ENCODE data around the gene PDF. TPM values are rescaled to one million over a fixed set of nuclear protein-coding genes. Genes with fewer than 3 reads are reported as not detected.
"Not testable (repeated sequence)": the region's sequence is repeated elsewhere in the genome, so short reads cannot be mapped to it uniquely, and the experiment has no call there.

PDF gene
- total RNA-seq, 1 donor from 2014 or later, result 15.3 TPM

DNA sequence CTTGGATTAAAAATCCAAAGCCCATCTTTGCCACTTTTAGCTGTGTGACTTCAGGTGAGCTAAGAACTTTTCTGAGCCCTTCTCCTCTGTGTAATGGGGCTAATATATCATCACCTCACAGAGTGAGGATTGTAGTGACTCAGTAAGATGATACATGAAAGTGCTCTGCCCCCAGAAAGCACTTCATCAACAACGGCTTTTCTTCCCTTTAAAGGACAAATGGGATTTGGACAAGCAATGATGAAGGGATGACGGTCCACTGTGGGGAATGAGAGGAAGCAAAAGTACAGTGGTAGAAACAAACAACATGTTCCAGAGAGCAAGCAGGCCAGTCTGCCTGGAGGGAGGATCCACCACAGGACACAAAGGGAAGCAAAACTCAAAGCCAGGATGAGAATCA is 35.5 kb upstream of the PDF start:
- ATAC-seq (ENCODE audit: low read depth) (no peak), DNase-seq (no peak)
- TF ChIP-seq, protein P1, sequence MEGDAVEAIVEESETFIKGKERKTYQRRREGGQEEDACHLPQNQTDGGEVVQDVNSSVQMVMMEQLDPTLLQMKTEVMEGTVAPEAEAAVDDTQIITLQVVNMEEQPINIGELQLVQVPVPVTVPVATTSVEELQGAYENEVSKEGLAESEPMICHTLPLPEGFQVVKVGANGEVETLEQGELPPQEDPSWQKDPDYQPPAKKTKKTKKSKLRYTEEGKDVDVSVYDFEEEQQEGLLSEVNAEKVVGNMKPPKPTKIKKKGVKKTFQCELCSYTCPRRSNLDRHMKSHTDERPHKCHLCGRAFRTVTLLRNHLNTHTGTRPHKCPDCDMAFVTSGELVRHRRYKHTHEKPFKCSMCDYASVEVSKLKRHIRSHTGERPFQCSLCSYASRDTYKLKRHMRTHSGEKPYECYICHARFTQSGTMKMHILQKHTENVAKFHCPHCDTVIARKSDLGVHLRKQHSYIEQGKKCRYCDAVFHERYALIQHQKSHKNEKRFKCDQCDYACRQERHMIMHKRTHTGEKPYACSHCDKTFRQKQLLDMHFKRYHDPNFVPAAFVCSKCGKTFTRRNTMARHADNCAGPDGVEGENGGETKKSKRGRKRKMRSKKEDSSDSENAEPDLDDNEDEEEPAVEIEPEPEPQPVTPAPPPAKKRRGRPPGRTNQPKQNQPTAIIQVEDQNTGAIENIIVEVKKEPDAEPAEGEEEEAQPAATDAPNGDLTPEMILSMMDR (IDR thresholded peaks at IDR 0.05), result no peak
- H3K4me3 Mint-ChIP-seq, result no peak overlapping the region
- intact Hi-C loops (cut with micrococcal nuclease), result no loop called here
- peaks cover 10% of the 10 kb centered on the region for H3K4me1 Mint-ChIP-seq
- peaks cover 89% of the 10 kb centered on the region for H3K36me3 Mint-ChIP-seq (ENCODE audit: low read depth)
- no peaks in the 10 kb centered on the region for H3K9me3 Mint-ChIP-seq
- H3K27ac Mint-ChIP-seq, result no peak overlapping the region
- POLR2A ChIA-PET, result no interaction called here
- CTCF ChIA-PET, result no interaction called here
- H3K27me3 Mint-ChIP-seq, result no peaks in the 10 kb centered on the region

GRCh38 chr16:69364088-69364487 is 33.7 kb upstream of the PDF start:
- intact Hi-C loops (cut with micrococcal nuclease), result no loop called here
- POLR2A ChIA-PET, result no interaction called here
- no peak overlapping the region for H3K4me3 Mint-ChIP-seq
- ATAC-seq (ENCODE audit: low read depth) (no peak), DNase-seq (no peak)
- no peak overlapping the region for H3K27ac Mint-ChIP-seq
- CTCF ChIA-PET, result no interaction called here
- H3K9me3 Mint-ChIP-seq, result no peaks in the 10 kb centered on the region
- TF ChIP-seq, protein P1 (IDR thresholded peaks at IDR 0.05), result no peak
- no peaks in the 10 kb centered on the region for H3K4me1 Mint-ChIP-seq
- peaks cover 84% of the 10 kb centered on the region for H3K36me3 Mint-ChIP-seq (ENCODE audit: low read depth)
- H3K27me3 Mint-ChIP-seq, result no peaks in the 10 kb centered on the region

- POLR2A ChIA-PET, result no interaction called here
- CTCF ChIA-PET, result no interaction called here
- ATAC-seq (ENCODE audit: low read depth) (no peak), DNase-seq (no peak)
- Mint-ChIP-seq H3K4me1 (no peaks in the 10 kb centered on the region), H3K9me3 (no peaks in the 10 kb centered on the region), H3K27me3 (no peaks in the 10 kb centered on the region), H3K4me3 (no peak overlapping the region), H3K36me3 (ENCODE audit: low read depth) (peaks cover 77% of the 10 kb centered on the region), H3K27ac (no peak overlapping the region)
- TF ChIP-seq, protein P1 (IDR thresholded peaks at IDR 0.05), result no peak
- intact Hi-C loops (cut with micrococcal nuclease), result no loop called here
These were observed 32.9 kb upstream of the PDF start for GRCh38 chr16:69363281-69363717.

GRCh38 chr16:69360070-69360469 is 29.7 kb upstream of the PDF start:
- CTCF ChIA-PET; H3K4me3 Mint-ChIP-seq; intact Hi-C loops (cut with micrococcal nuclease); POLR2A ChIA-PET; H3K4me1 Mint-ChIP-seq; H3K27ac Mint-ChIP-seq; H3K27me3 Mint-ChIP-seq; H3K9me3 Mint-ChIP-seq; DNase-seq; ATAC-seq (ENCODE audit: low read depth): not testable (repeated sequence)
- H3K36me3 Mint-ChIP-seq (ENCODE audit: low read depth), result peaks cover 73% of the 10 kb centered on the region

- ChIA-PET POLR2A (no interaction called here), CTCF (no interaction called here)
- TF ChIP-seq, protein P1 (IDR thresholded peaks at IDR 0.05), result no peak
- no peak for DNase-seq
- H3K27me3 Mint-ChIP-seq, result no peaks in the 10 kb centered on the region
- H3K4me1 Mint-ChIP-seq, result no peaks in the 10 kb centered on the region
- intact Hi-C loops (cut with micrococcal nuclease), result no loop called here
- no peak within 1 kb of the TSS for H3K4me3 Mint-ChIP-seq
- H3K9me3 Mint-ChIP-seq, result no peaks in the 10 kb centered on the region
- H3K36me3 Mint-ChIP-seq (ENCODE audit: low read depth), result peaks cover 56% of the 10 kb centered on the region
- no peak for ATAC-seq (ENCODE audit: low read depth)
- no peak within 1 kb of the TSS for H3K27ac Mint-ChIP-seq
These were observed 21.1 kb upstream of the PDF start, which contains the start of gene TMED6 for GRCh38 chr16:69351309-69352027. TSS of gene TMED6 (minus strand) at chr16:69351786. CDS start at chr16:69351753, 33 bp downstream.

All from activated B cell treated with CpG ODN at 0.5 μM for 24 hours (primary cell).